Activated T-cell treated with anti-CD3 and anti-CD28 coated beads for 48 hours (primary cell): ENCODE results near the gene DDX52.
A peak's percentile ranks its signal among the peaks of the same experiment; 100 is the strongest.
"Not testable (repeated sequence)": the region's sequence is repeated elsewhere in the genome, so short reads cannot be mapped to it uniquely, and the experiment has no call there.

ENCODE experiments used
- DNase-seq: peaks from one replicate; pipeline ENCODE4 v3.0.0-alpha.2; 2020; ENCODE audit warnings: low read depth

Gene DDX52

GRCh38 chr17:37643118-37643766 is at the start of gene DDX52:
Gene DDX52, minus strand, starts transcription at chr17:37643446. Its CDS starts 26 bp downstream, at chr17:37643420.
- peak; percentile 80 for DNase-seq

GRCh38 chr17:37691807-37692206 is 48.6 kb upstream of the DDX52 start:
- no peak for DNase-seq

GRCh38 chr17:37689317-37689716 is 46.1 kb upstream of the DDX52 start:
- DNase-seq, result no peak

GRCh38 chr17:37683454-37683984 is 40.3 kb upstream of the DDX52 start:
- DNase-seq, result no peak

- no peak for DNase-seq
Observed at GRCh38 chr17:37682007-37682406, 38.8 kb upstream of the DDX52 start.

GRCh38 chr17:37679995-37680394 is 36.7 kb upstream of the DDX52 start:
- not testable (repeated sequence) for DNase-seq

- DNase-seq, result no peak
Observed at GRCh38 chr17:37678036-37678435, 34.8 kb upstream of the DDX52 start.

GRCh38 chr17:37677021-37677420 is 33.8 kb upstream of the DDX52 start:
- DNase-seq, result no peak

GRCh38 chr17:37676115-37676925 is 33.1 kb upstream of the DDX52 start:
- DNase-seq, result no peak

GRCh38 chr17:37674511-37674910 is 31.3 kb upstream of the DDX52 start:
- DNase-seq, result no peak

GRCh38 chr17:37673386-37673785 is 30.1 kb upstream of the DDX52 start:
- DNase-seq, result no peak

- DNase-seq, result no peak
Observed at GRCh38 chr17:37672548-37673078, 29.4 kb upstream of the DDX52 start.

- DNase-seq, result no peak
Observed at GRCh38 chr17:37671824-37672547, 28.7 kb upstream of the DDX52 start.

GRCh38 chr17:37671028-37671823 is 28.0 kb upstream of the DDX52 start:
- DNase-seq, result no peak

GRCh38 chr17:37667039-37667438 is 23.8 kb upstream of the DDX52 start:
- no peak for DNase-seq

GRCh38 chr17:37664214-37664613 is 21.0 kb upstream of the DDX52 start:
- no peak for DNase-seq

- DNase-seq, result no peak
Observed at GRCh38 chr17:37662353-37662752, 19.1 kb upstream of the DDX52 start.

GRCh38 chr17:37661400-37662014 is 18.3 kb upstream of the DDX52 start:
- no peak for DNase-seq

GRCh38 chr17:37659925-37660324 is 16.7 kb upstream of the DDX52 start:
- DNase-seq, result no peak

GRCh38 chr17:37657202-37657601 is 14.0 kb upstream of the DDX52 start:
- no peak for DNase-seq

- DNase-seq, result no peak
Observed at GRCh38 chr17:37651849-37652248, 8.6 kb upstream of the DDX52 start.
